B cell (primary cell): ENCODE results near the gene NCOA3. TPM values are rescaled to one million over a fixed set of nuclear protein-coding genes. Genes with fewer than 3 reads are reported as not detected.

Experiments used
- ATAC-seq: fragments of 200-7000 bp; cut with Tn5 transposase; one replicate; pipeline ENCODE4 v1.10.0; 2021; ENCODE audit warnings: low read depth, mild to moderate bottlenecking, moderate number of reproducible peaks, moderate library complexity
- CTCF ChIA-PET: fragments of 350-600 bp; sonication (Branson Sonifier 250); formaldehyde crosslinking; loops from one replicate; lab custom pipeline; 2021; ENCODE audit warnings: antibody characterized with exemption, inconsistent platforms; lab: Charles Lee
- POLR2A ChIA-PET: fragments of 350-600 bp; sonication (Branson Sonifier 250); formaldehyde crosslinking; loops from one replicate; lab custom pipeline; 2021; ENCODE audit warnings: antibody characterized with exemption; lab: Charles Lee
- DNase-seq: peaks from one replicate; pipeline ENCODE4 v3.0.0; 2013
- H2AFZ ChIP-seq: 2 replicates; pipeline ENCODE4 v1.6.1; 2012; ENCODE audit warnings: mild to moderate bottlenecking, low read depth, low read length; ENCODE audit not compliant: insufficient read depth, poor library complexity, severe bottlenecking
- H3K27ac ChIP-seq, 2 donors: 1 replicate in 1 of 2; 2 replicates in 1 of 2; pipeline ENCODE4 v1.5.1; 2012 to 2013; ENCODE audit warnings: low read length in 2 of 2, mild to moderate bottlenecking in 2 of 2, moderate library complexity in 1 of 2
- H3K27me3 ChIP-seq, 4 experiments: fragments of 200-600 bp in 1 of 4; sonication (generic) in 1 of 4; replicated peaks in 1 of 4; 1 replicate in 2 of 4; 2 replicates in 2 of 4; pipeline versions ENCODE4 v1.6.1 to v1.7.0; 2013 to 2016; ENCODE audit warnings: low read length in 3 of 4, mild to moderate bottlenecking in 2 of 4, mixed read lengths in 1 of 4, moderate library complexity in 1 of 4; ENCODE audit not compliant: insufficient read depth in 4 of 4, control insufficient read depth in 3 of 4; ENCODE audit errors: control extremely low read depth in 1 of 4
- H3K36me3 ChIP-seq, 2 experiments: replicated peaks in 1 of 2; 1 replicate in 1 of 2; 2 replicates in 1 of 2; pipeline versions ENCODE4 v1.6.1 to v1.7.1; 2013; ENCODE audit warnings: low read length in 1 of 2; ENCODE audit not compliant: insufficient read depth in 2 of 2, control insufficient read depth in 1 of 2; ENCODE audit errors: control extremely low read depth in 1 of 2, extremely low read depth in 1 of 2
- H3K4me1 ChIP-seq, 2 donors: fragments of 200-600 bp in 1 of 2; sonication (generic) in 1 of 2; 1 replicate in 1 of 2; 2 replicates in 1 of 2; pipeline versions ENCODE4 v1.5.1 to v1.6.1; 2013 to 2017; ENCODE audit warnings: low read length in 2 of 2; ENCODE audit not compliant: control insufficient read depth in 2 of 2, insufficient read depth in 2 of 2
- H3K4me2 ChIP-seq: replicated peaks from 2 replicates; pipeline ENCODE3; 2012; ENCODE audit warnings: mild to moderate bottlenecking, low read depth, low read length; ENCODE audit not compliant: poor library complexity, severe bottlenecking
- H3K4me3 ChIP-seq, 5 experiments: fragments of 200-600 bp in 1 of 5; sonication (generic) in 1 of 5; 1 replicate in 3 of 5; 2 replicates in 2 of 5; pipeline versions ENCODE4 v1.5.1 to v1.7.0; 2011 to 2016; ENCODE audit warnings: low read length in 4 of 5, mild to moderate bottlenecking in 4 of 5, low read depth in 2 of 5, control low read depth in 1 of 5, moderate library complexity in 1 of 5; ENCODE audit not compliant: insufficient read depth in 1 of 5; ENCODE audit errors: control extremely low read depth in 1 of 5, extremely low read depth in 1 of 5
- H3K79me2 ChIP-seq: fragments of 200-600 bp; sonication (generic); one replicate; pipeline ENCODE4 v1.6.0; 2016; ENCODE audit warnings: low read length; ENCODE audit not compliant: control insufficient read depth, insufficient read depth
- H3K9ac ChIP-seq: fragments of 200-600 bp; sonication (generic); 2 replicates; pipeline ENCODE4 v1.6.1; 2017; ENCODE audit warnings: mild to moderate bottlenecking, low read length, moderate library complexity
- H3K9me3 ChIP-seq, 3 donors: one replicate each; pipeline versions ENCODE4 v1.6.1 to v1.7.1; 2013; ENCODE audit warnings: low read length in 2 of 3; ENCODE audit not compliant: control insufficient read depth in 2 of 3, insufficient read depth in 1 of 3; ENCODE audit errors: control extremely low read depth in 1 of 3
- H4K20me1 ChIP-seq: 2 replicates; pipeline ENCODE4 v1.6.0; 2012; ENCODE audit warnings: mild to moderate bottlenecking, low read length; ENCODE audit not compliant: insufficient read depth, control insufficient read depth, poor library complexity, severe bottlenecking
- H3K27ac Mint-ChIP-seq: one replicate; pipeline ENCODE4 v1.8.0; 2021; ENCODE audit warnings: mixed read lengths
- H3K27me3 Mint-ChIP-seq: one replicate; pipeline ENCODE4 v1.8.0; 2021; ENCODE audit warnings: mixed read lengths
- H3K4me1 Mint-ChIP-seq: one replicate; pipeline ENCODE4 v1.8.0; 2021; ENCODE audit warnings: mixed read lengths
- H3K4me3 Mint-ChIP-seq: one replicate; pipeline ENCODE4 v1.8.0; 2021; ENCODE audit warnings: mixed read lengths
- H3K9me3 Mint-ChIP-seq: one replicate; pipeline ENCODE4 v1.8.0; 2022; ENCODE audit warnings: mixed read lengths; ENCODE audit not compliant: insufficient read depth
- CTCF ChIP-seq: fragments of 200-600 bp; IDR thresholded peaks from one replicate; pipeline ENCODE4 v1.8.0; 2022; ENCODE audit warnings: antibody characterized with exemption, mild to moderate bottlenecking
- EZH2 ChIP-seq: IDR thresholded peaks from 2 replicates; pipeline ENCODE4 v1.6.1; 2012; ENCODE audit warnings: borderline replicate concordance, low read depth, mild to moderate bottlenecking, moderate library complexity, low read length; ENCODE audit not compliant: insufficient read depth, poor library complexity, severe bottlenecking
- WGBS: methylation state at CpG from one replicate; pipeline ENCODE4 v1.1.5; 2013; ENCODE audit warnings: missing lambda C conversion rate; ENCODE audit not compliant: insufficient coverage; 5-methylcytosine and 5-hydroxymethylcytosine counted together
- intact Hi-C: fragments of 100-400 bp; cut with micrococcal nuclease; formaldehyde crosslinking; loops from one replicate; pipeline ENCODE4 v1.10.0; 2022
- polyA plus RNA-seq: library from polyadenylated mRNA; depleted of rRNA; stranded (reverse); fragments of >200 nt; gene quantifications from 2 replicates; pipeline ENCODE4 v1.2.3, GENCODE V29; 2012
- total RNA-seq, 2 donors: library from RNA; stranded (reverse); fragments of 120-200 nt in 1 of 2; gene quantifications; 1 replicate in 1 of 2; 2 replicates in 1 of 2; pipeline versions ENCODE4 v1.2.3 to v1.2.4, GENCODE V29; 2013 to 2022

The NCOA3 gene
- total and polyA plus RNA-seq, 2 donors (not counting 1 experiment from before 2014, with no cell fraction given), result 54.0 to 309 TPM

GRCh38 chr20:47662483-47663353, 161.0 kb downstream of the NCOA3 start:
- Histone ChIP-seq H3K4me1 (peaks cover 0 to 7% of the 10 kb centered on the region in 2 donors), H4K20me1 (peaks cover 23% of the 10 kb centered on the region), H3K4me3 (no peak overlapping the region), H3K36me3 (peaks cover 0 to 44% of the 10 kb centered on the region in 2 experiments), H3K9me3 (no peaks in the 10 kb centered on the region), H3K9ac (no peak overlapping the region), H2AFZ (no peak overlapping the region), H3K27me3 (no peaks in the 10 kb centered on the region), H3K79me2 (no peaks in the 10 kb centered on the region), H3K4me2 (no peak overlapping the region), H3K27ac (no peak overlapping the region)
- POLR2A ChIA-PET, result no interaction called here
- no peak for TF ChIP-seq CTCF
- TF ChIP-seq EZH2, result no peak
- Mint-ChIP-seq H3K27ac (peak overlapping the region; percentile 53), H3K27me3 (no peaks in the 10 kb centered on the region), H3K4me1 (peaks cover 6% of the 10 kb centered on the region), H3K9me3 (no peaks in the 10 kb centered on the region), H3K4me3 (no peak overlapping the region)
- ATAC-seq (no peak), DNase-seq (no peak)
- 92% methylated on average over 9 of the region's 16 CpGs for WGBS
- CTCF ChIA-PET, result interaction anchor here (0.5 to 7.6 kb wide), 10 partner anchors 13 to 960 kb away, joined by 3 to 103 read pairs (median 4); no protein-coding TSS in a partner anchor
- intact Hi-C loops, result loop anchor here (5.0 kb wide), 1 partner anchor 465 kb away; no protein-coding TSS in a partner anchor
